GM19193 (cell line): Measurements from ENCODE around the gene SCAF11.

Source experiments
- POLR2A ChIP-seq: IDR thresholded peaks from 4 replicates; pipeline ENCODE4 v1.6.1; 2011; ENCODE audit not compliant: insufficient read depth, insufficient read length; ENCODE audit errors: extremely low read depth

Gene SCAF11

GRCh38 chr12:45987340-45987727, 3.0 kb downstream of the SCAF11 start:
- no peak for TF ChIP-seq POLR2A

GRCh38 chr12:45986641-45987339, 3.6 kb downstream of the SCAF11 start:
- TF ChIP-seq POLR2A = no peak

- TF ChIP-seq POLR2A = no peak
These were observed 9.1 kb downstream of the SCAF11 start for GRCh38 chr12:45981075-45981837.

GRCh38 chr12:45980540-45980939, 9.8 kb downstream of the SCAF11 start:
- no peak for TF ChIP-seq POLR2A

- no peak for TF ChIP-seq POLR2A
These were observed 12.3 kb downstream of the SCAF11 start for GRCh38 chr12:45978108-45978507.

GRCh38 chr12:45977620-45978019, 12.8 kb downstream of the SCAF11 start:
- no peak for TF ChIP-seq POLR2A

GRCh38 chr12:45975506-45975905, 14.9 kb downstream of the SCAF11 start:
- no peak for TF ChIP-seq POLR2A

GRCh38 chr12:45974883-45975282, 15.5 kb downstream of the SCAF11 start:
- no peak for TF ChIP-seq POLR2A

GRCh38 chr12:45974171-45974719, 16.1 kb downstream of the SCAF11 start:
- no peak for TF ChIP-seq POLR2A

- no peak for TF ChIP-seq POLR2A
These were observed 16.8 kb downstream of the SCAF11 start for GRCh38 chr12:45973526-45973925.

GRCh38 chr12:45970391-45970790, 20.0 kb downstream of the SCAF11 start:
- no peak for TF ChIP-seq POLR2A

- no peak for TF ChIP-seq POLR2A
These were observed 21.3 kb downstream of the SCAF11 start for GRCh38 chr12:45969084-45969483.

- no peak for TF ChIP-seq POLR2A
These were observed 23.9 kb downstream of the SCAF11 start for GRCh38 chr12:45966486-45966885.

GRCh38 chr12:45962553-45963325, 27.6 kb downstream of the SCAF11 start:
- TF ChIP-seq POLR2A = no peak

GRCh38 chr12:45959728-45960127, 30.6 kb downstream of the SCAF11 start:
- no peak for TF ChIP-seq POLR2A
